Neural cell (in vitro differentiated cells): ENCODE measurements around the gene PACS2. TPM values are rescaled to one million over a fixed set of nuclear protein-coding genes. Genes with fewer than 3 reads are reported as not detected.

ENCODE experiments used
- H2AFZ ChIP-seq: fragments of 200-600, 300-800 bp; sonication (generic), shearing (Covaris generic); 2 replicates; pipeline ENCODE4 v1.6.0; 2014; ENCODE audit warnings: low read depth, mild to moderate bottlenecking, antibody characterized with exemption, low read length, moderate library complexity
- H3F3A ChIP-seq: fragments of 200-600 bp; shearing (Covaris generic); 2 replicates; pipeline ENCODE4 v1.6.1; 2016; ENCODE audit warnings: mild to moderate bottlenecking, moderate library complexity, mixed read lengths, antibody characterized with exemption, low read length; ENCODE audit not compliant: insufficient read depth, poor library complexity, severe bottlenecking
- H3K27ac ChIP-seq: fragments of 200-600, 300-800 bp; sonication (generic), shearing (Covaris generic); 2 replicates; pipeline ENCODE4 v1.5.1; 2014; ENCODE audit warnings: mild to moderate bottlenecking, low read length, moderate library complexity
- H3K27me3 ChIP-seq: fragments of 300-800, 200-600 bp; sonication (generic), shearing (Covaris generic); 2 replicates; pipeline ENCODE4 v1.6.0; 2014; ENCODE audit warnings: mild to moderate bottlenecking, low read depth, low read length, moderate library complexity; ENCODE audit not compliant: insufficient read depth
- H3K36me3 ChIP-seq: fragments of 300-800, 200-600 bp; sonication (generic), shearing (Covaris generic); 2 replicates; pipeline ENCODE4 v1.5.1; 2014; ENCODE audit warnings: mild to moderate bottlenecking, antibody characterized with exemption, low read length, moderate library complexity; ENCODE audit not compliant: insufficient read depth
- H3K4me2 ChIP-seq: fragments of 300-800, 200-600 bp; sonication (generic), shearing (Covaris generic); 2 replicates; pipeline ENCODE4 v1.6.0; 2014; ENCODE audit warnings: mild to moderate bottlenecking, low read length
- H3K4me3 ChIP-seq: fragments of 300-800, 200-600 bp; sonication (generic), shearing (Covaris generic); 2 replicates; pipeline ENCODE4 v1.5.1; 2014; ENCODE audit warnings: mild to moderate bottlenecking, low read length, moderate library complexity
- H3K79me2 ChIP-seq: fragments of 200-600 bp; shearing (Covaris generic); replicated peaks from 2 replicates; pipeline ENCODE4 v1.6.0; 2014; ENCODE audit warnings: mild to moderate bottlenecking, low read length, moderate library complexity; ENCODE audit not compliant: insufficient read depth
- H3K9ac ChIP-seq: fragments of 300-800, 200-600 bp; sonication (generic), shearing (Covaris generic); 2 replicates; pipeline ENCODE4 v1.6.1; 2016; ENCODE audit warnings: mild to moderate bottlenecking, low read length, mixed read lengths
- H3K9me2 ChIP-seq: fragments of 200-600 bp; shearing (Covaris generic); 2 replicates; pipeline ENCODE4 v1.6.1; 2016; ENCODE audit warnings: mild to moderate bottlenecking, low read length, mixed read lengths; ENCODE audit not compliant: insufficient read depth
- H3K9me3 ChIP-seq: fragments of 200-600, 300-800 bp; sonication (generic), shearing (Covaris generic); 2 replicates; pipeline ENCODE4 v1.6.1; 2016; ENCODE audit warnings: mild to moderate bottlenecking, mixed run types, low read length, moderate library complexity, mixed read lengths
- H4K20me1 ChIP-seq: fragments of 200-600 bp; shearing (Covaris generic); 2 replicates; pipeline ENCODE4 v1.6.1; 2016; ENCODE audit warnings: mild to moderate bottlenecking, mixed run types; ENCODE audit not compliant: insufficient read depth
- POLR2AphosphoS5 ChIP-seq: IDR thresholded peaks from 2 replicates; pipeline ENCODE4 v1.6.1; 2012
- TAF1 ChIP-seq: IDR thresholded peaks from 2 replicates; pipeline ENCODE4 v1.6.1; 2012; ENCODE audit warnings: low read depth
- polyA plus RNA-seq: library from polyadenylated mRNA; depleted of rRNA; stranded (reverse); fragments of >200 nt; gene quantifications from 2 replicates; pipeline ENCODE4 v1.2.3, GENCODE V29; 2014

The PACS2 gene
- polyA plus RNA-seq, 1 donor from 2014 or later = 77.7 TPM

DNA sequence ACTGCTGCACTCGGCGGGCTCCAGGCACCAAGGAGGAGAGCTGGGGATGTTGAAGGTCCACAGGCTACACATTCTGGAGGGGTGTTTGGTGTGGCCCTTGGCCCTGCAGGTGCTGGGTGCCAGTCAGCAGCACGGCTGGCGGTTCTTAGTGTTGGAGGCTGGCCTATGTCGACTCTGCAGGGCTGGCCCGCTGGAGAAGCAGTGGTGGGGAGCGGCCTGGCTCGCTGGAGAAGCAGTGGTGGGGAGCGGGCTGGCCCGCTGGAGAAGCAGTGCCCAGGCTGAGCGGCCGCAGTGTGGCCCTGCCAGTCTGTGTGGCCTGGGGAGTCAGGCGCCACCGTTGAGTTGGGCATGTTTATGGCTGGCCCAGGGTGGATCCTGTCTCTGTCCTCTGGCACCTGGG is 132.4 kb downstream of the PACS2 start:
- Histone ChIP-seq H3K4me2 (no peak overlapping the region), H3K36me3 (no peaks in the 10 kb centered on the region), H3K9me3 (no peaks in the 10 kb centered on the region), H3K9me2 (no peaks in the 10 kb centered on the region), H3K27me3 (no peaks in the 10 kb centered on the region), H2AFZ (no peak overlapping the region), H3K27ac (no peak overlapping the region), H3K4me3 (no peak overlapping the region), H3K9ac (no peak overlapping the region), H4K20me1 (no peaks in the 10 kb centered on the region), H3F3A (no peaks in the 10 kb centered on the region), H3K79me2 (no peaks in the 10 kb centered on the region)
- no peak for TF ChIP-seq POLR2AphosphoS5
- TF ChIP-seq TAF1 = no peak

Other genes with a start within 250 kb of the PACS2 start
- not detected in 2 replicates for gene GPR132, start 249.3 kb upstream of the PACS2 start, polyA plus RNA-seq
- 20.3 and 31.5 TPM in 2 replicates for gene JAG2, start 146.0 kb upstream of the PACS2 start, polyA plus RNA-seq
- gene NUDT14, start 133.4 kb upstream of the PACS2 start, polyA plus RNA-seq = 33.7 and 55.0 TPM in 2 replicates
- 94.1 and 120 TPM in 2 replicates for gene BTBD6, start 66.2 kb upstream of the PACS2 start, polyA plus RNA-seq
- gene BRF1, start 13.7 kb upstream of the PACS2 start, polyA plus RNA-seq = 69.4 and 71.1 TPM in 2 replicates
- 0.22 TPM in 1 of 2 replicates, not detected in the other for gene TEX22, start 83.8 kb downstream of the PACS2 start, polyA plus RNA-seq
- 94.0 and 101 TPM in 2 replicates for gene MTA1, start 105.1 kb downstream of the PACS2 start, polyA plus RNA-seq
- 214 and 258 TPM in 2 replicates for gene CRIP2, start 160.1 kb downstream of the PACS2 start, polyA plus RNA-seq
- 0.58 and 0.82 TPM in 2 replicates for gene CRIP1, start 172.1 kb downstream of the PACS2 start, polyA plus RNA-seq
- 18.9 and 28.1 TPM in 2 replicates for gene TEDC1, start 176.5 kb downstream of the PACS2 start, polyA plus RNA-seq
- gene TMEM121, start 211.8 kb downstream of the PACS2 start, polyA plus RNA-seq = 19.5 and 26.6 TPM in 2 replicates